HL-60/S4 treated with retinoic acid at 250 ng/mL for 4 days and 3 days (cell line): ENCODE data around the gene PTPRO.

Experiments used
- in situ Hi-C: fragments of 300-500 bp; cut with MboI; formaldehyde crosslinking; loops from 2 replicates; pipeline ENCODE4 v1.7.0; 2022; ENCODE audit warnings: low sequenced_read_pairs

Gene PTPRO

GRCh38 chr12:15520844-15521243 lies 198.5 kb downstream of the PTPRO start:
- in situ Hi-C loops, result loop anchor here (25.0 kb wide), 1 partner anchor 234 kb away; no protein-coding TSS in a partner anchor

- in situ Hi-C loops, result loop anchor here (25.0 kb wide), 1 partner anchor 235 kb away; no protein-coding TSS in a partner anchor
These were observed 200.4 kb downstream of the PTPRO start for GRCh38 chr12:15522574-15523187.

GRCh38 chr12:15525441-15525840 lies 203.1 kb downstream of the PTPRO start:
- in situ Hi-C loops, result no loop called here

- in situ Hi-C loops, result no loop called here
These were observed 203.7 kb downstream of the PTPRO start for GRCh38 chr12:15526033-15526432.

GRCh38 chr12:15527201-15528080 lies 205.1 kb downstream of the PTPRO start:
- in situ Hi-C loops, result no loop called here

- in situ Hi-C loops, result no loop called here
These were observed 206.4 kb downstream of the PTPRO start for GRCh38 chr12:15528666-15529065.

GRCh38 chr12:15530361-15530760 lies 208.1 kb downstream of the PTPRO start:
- in situ Hi-C loops, result no loop called here

- in situ Hi-C loops, result no loop called here
These were observed 210.2 kb downstream of the PTPRO start for GRCh38 chr12:15532364-15532977.

- in situ Hi-C loops, result no loop called here
These were observed 212.0 kb downstream of the PTPRO start for GRCh38 chr12:15534322-15534721.

GRCh38 chr12:15534874-15535273 lies 212.6 kb downstream of the PTPRO start:
- in situ Hi-C loops, result no loop called here

GRCh38 chr12:15535352-15535781 lies 213.1 kb downstream of the PTPRO start:
- in situ Hi-C loops, result no loop called here

GRCh38 chr12:15536446-15536845 lies 214.1 kb downstream of the PTPRO start:
- in situ Hi-C loops, result no loop called here

- in situ Hi-C loops, result no loop called here
These were observed 216.6 kb downstream of the PTPRO start for GRCh38 chr12:15538881-15539280.

GRCh38 chr12:15540005-15540404 lies 217.7 kb downstream of the PTPRO start:
- in situ Hi-C loops, result no loop called here

- in situ Hi-C loops, result no loop called here
These were observed 218.2 kb downstream of the PTPRO start for GRCh38 chr12:15540469-15540872.

GRCh38 chr12:15541996-15542631 lies 219.8 kb downstream of the PTPRO start:
- in situ Hi-C loops, result no loop called here

- in situ Hi-C loops, result no loop called here
These were observed 221.0 kb downstream of the PTPRO start for GRCh38 chr12:15543347-15543746.

- in situ Hi-C loops, result no loop called here
These were observed 222.3 kb downstream of the PTPRO start for GRCh38 chr12:15544589-15544988.

- in situ Hi-C loops, result no loop called here
These were observed 223.0 kb downstream of the PTPRO start for GRCh38 chr12:15545334-15545733.

GRCh38 chr12:15546102-15546701 lies 223.9 kb downstream of the PTPRO start:
- in situ Hi-C loops, result no loop called here

- in situ Hi-C loops, result no loop called here
These were observed 224.8 kb downstream of the PTPRO start for GRCh38 chr12:15547063-15547462.
